Esophagus muscularis mucosa (tissue), 4 donors: ENCODE measurements around the gene ETV4.

Experiments used
- CTCF ChIP-seq, 3 experiments: fragments of 200-600 bp in 2 of 3; fragments of 450-650 bp in 1 of 3; sonication (generic) in 2 of 3; IDR thresholded peaks; one replicate each; pipeline ENCODE4 v1.5.1; 2017 to 2019; ENCODE audit warnings: antibody characterized with exemption in 3 of 3, mild to moderate bottlenecking in 2 of 3, moderate library complexity in 1 of 3
- EP300 ChIP-seq: sonication (generic); formaldehyde crosslinking; IDR thresholded peaks from one replicate; pipeline ENCODE4 v1.6.1; 2017; ENCODE audit warnings: antibody characterized with exemption
- POLR2A ChIP-seq: fragments of 450-650 bp; IDR thresholded peaks from one replicate; pipeline ENCODE4 v1.6.1; 2017; ENCODE audit warnings: antibody characterized with exemption, moderate library complexity, mild to moderate bottlenecking, low read depth
- POLR2AphosphoS5 ChIP-seq, 2 donors: sonication (generic); formaldehyde crosslinking; IDR thresholded peaks; one replicate each; pipeline ENCODE4 v1.6.1; 2017; ENCODE audit warnings: antibody characterized with exemption in 2 of 2

GRCh38 chr17:43581130-43581529 lies 35.0 kb upstream of the ETV4 start:
- TF ChIP-seq CTCF (IDR thresholded peaks at IDR 0.05) (no peak), POLR2A (no peak), EP300 (no peak), POLR2AphosphoS5 (IDR thresholded peaks at IDR 0.05) (no peak)
